Stimulated activated CD4-positive, alpha-beta T cell treated with anti-CD3 and anti-CD28 coated beads, TNF-alpha, amount 100 ng/mL, for 24 hours (primary cell): ENCODE data around the gene ACOT2.

Experiments used
- DNase-seq, 3 experiments: peaks; one replicate each; pipeline ENCODE4 v3.0.0-alpha.2; 2020; ENCODE audit warnings: low read depth in 3 of 3

The ACOT2 gene

DNA sequence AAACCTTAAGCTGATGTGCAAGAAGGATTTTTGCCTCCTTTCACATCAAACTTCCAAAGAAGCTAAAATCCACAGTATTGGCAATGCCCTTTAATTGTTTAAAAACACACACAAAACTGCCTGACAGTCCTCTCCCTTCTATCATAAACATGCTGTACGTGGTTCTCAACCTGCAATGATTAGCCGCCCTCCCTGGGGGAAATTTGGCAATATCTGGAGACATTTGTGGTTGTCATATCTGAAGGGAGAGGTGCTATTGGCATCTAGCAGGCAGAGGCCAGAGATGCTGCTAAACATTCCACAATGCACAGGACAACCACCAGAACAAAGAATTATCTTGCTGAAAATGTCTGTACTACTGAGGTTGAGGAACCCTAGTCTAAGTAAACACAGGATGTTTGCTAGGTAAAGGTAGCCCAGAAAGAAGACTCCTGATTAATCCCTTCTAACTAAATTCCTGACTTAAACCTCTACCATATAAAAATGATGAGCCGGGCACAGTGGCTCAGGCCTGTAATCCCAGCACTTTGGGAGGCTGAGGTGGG, 44.5 kb downstream of the ACOT2 start:
- DNase-seq, result no peak

DNA sequence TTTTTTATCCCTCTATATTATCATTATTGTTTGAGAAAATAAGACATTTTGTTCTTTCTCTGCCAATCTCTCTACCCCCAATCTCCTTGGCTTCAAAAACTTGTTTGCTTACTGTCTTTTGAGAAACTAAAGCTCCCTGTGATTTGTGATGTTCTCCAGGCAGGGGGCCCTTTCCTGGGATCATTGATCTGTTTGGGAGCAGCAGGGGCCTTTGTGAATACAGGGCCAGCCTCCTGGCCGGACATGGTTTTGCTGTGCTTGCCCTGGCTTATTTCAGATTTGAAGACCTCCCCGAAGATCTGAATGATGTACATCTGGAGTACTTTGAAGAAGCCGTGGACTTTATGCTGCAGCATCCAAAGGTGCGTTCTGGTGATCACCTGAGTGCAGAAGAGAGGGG, 47.8 kb downstream of the ACOT2 start:
- no peak for DNase-seq

- no peak for DNase-seq
These were observed 50.5 kb downstream of the ACOT2 start for GRCh38 chr14:73619524-73619923.

GRCh38 chr14:73620268-73620667, 51.3 kb downstream of the ACOT2 start:
- DNase-seq, result no peak

DNA sequence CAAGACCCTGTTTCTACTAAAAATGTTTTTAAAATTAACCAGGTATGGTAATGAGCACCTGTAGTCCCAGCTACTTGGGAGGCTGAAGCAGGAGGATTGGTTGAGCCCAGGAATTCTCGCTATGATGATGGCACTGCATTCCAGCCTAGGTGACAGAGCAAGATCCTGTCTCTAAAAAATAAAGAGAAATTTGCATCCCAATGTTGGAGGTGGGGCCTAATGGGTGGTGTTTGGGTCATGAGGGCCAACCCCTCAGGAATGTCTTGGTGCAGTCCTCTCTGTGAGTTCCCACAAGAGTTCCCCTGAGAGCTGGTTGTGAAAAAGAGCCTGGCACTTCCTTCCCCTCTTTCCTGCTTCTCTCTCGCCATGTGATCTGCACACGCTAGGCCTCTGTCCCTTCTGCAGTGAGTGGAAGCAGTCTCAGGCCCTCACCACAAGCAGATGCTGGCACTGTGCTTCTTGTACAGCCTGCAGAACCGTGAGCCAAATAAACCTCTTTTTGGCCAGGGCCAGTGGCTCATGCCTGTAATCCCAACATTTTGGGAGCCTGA, 54.6 kb downstream of the ACOT2 start:
- no peak for DNase-seq
